Measurements from ENCODE around the gene FMO1. TPM values are rescaled to one million over a fixed set of nuclear protein-coding genes. Genes with fewer than 3 reads are reported as not detected.

The FMO1 gene
- total RNA-seq, 1 donor from 2014 or later, result 1.1 TPM

GRCh38 chr1:171263901-171264300, 15.6 kb downstream of the FMO1 start:
- ChIA-PET CTCF (no interaction called here), POLR2A (no interaction called here)
- Mint-ChIP-seq H3K27ac (no peak overlapping the region), H3K36me3 (ENCODE audit: low read depth) (no peaks in the 10 kb centered on the region), H3K4me1 (no peaks in the 10 kb centered on the region), H3K27me3 (peaks cover 3% of the 10 kb centered on the region), H3K4me3 (no peak overlapping the region), H3K9me3 (no peaks in the 10 kb centered on the region)
- no peak for TF ChIP-seq CTCF (IDR thresholded peaks at IDR 0.05)
- no peak for DNase-seq
- intact Hi-C loops (cut with micrococcal nuclease), result loop anchor here (1.0 kb wide), 1 partner anchor 12 kb away; no protein-coding TSS in a partner anchor
- no peak for ATAC-seq (ENCODE audit: low read depth)

GRCh38 chr1:171265686-171266085, 17.4 kb downstream of the FMO1 start:
- no peak overlapping the region for H3K27ac Mint-ChIP-seq
- POLR2A ChIA-PET, result no interaction called here
- H3K4me1 Mint-ChIP-seq, result no peaks in the 10 kb centered on the region
- intact Hi-C loops (cut with micrococcal nuclease), result no loop called here
- H3K9me3 Mint-ChIP-seq, result no peaks in the 10 kb centered on the region
- H3K4me3 Mint-ChIP-seq, result no peak overlapping the region
- no peaks in the 10 kb centered on the region for H3K36me3 Mint-ChIP-seq (ENCODE audit: low read depth)
- TF ChIP-seq CTCF (IDR thresholded peaks at IDR 0.05), result no peak
- CTCF ChIA-PET, result no interaction called here
- peaks cover 9% of the 10 kb centered on the region for H3K27me3 Mint-ChIP-seq
- ATAC-seq (ENCODE audit: low read depth), result no peak
- DNase-seq, result no peak

- no peak overlapping the region for H3K27ac Mint-ChIP-seq
- POLR2A ChIA-PET, result no interaction called here
- CTCF ChIA-PET, result no interaction called here
- intact Hi-C loops (cut with micrococcal nuclease), result no loop called here
- H3K4me1 Mint-ChIP-seq, result no peaks in the 10 kb centered on the region
- H3K9me3 Mint-ChIP-seq, result no peaks in the 10 kb centered on the region
- no peaks in the 10 kb centered on the region for H3K36me3 Mint-ChIP-seq (ENCODE audit: low read depth)
- DNase-seq (no peak), ATAC-seq (ENCODE audit: low read depth) (no peak)
- no peak for TF ChIP-seq CTCF (IDR thresholded peaks at IDR 0.05)
- peaks cover 15% of the 10 kb centered on the region for H3K27me3 Mint-ChIP-seq
- no peak overlapping the region for H3K4me3 Mint-ChIP-seq
Measured at GRCh38 chr1:171266930-171267329, 18.6 kb downstream of the FMO1 start.

GRCh38 chr1:171267391-171267790, 19.1 kb downstream of the FMO1 start:
- POLR2A ChIA-PET, result no interaction called here
- H3K36me3 Mint-ChIP-seq (ENCODE audit: low read depth), result no peaks in the 10 kb centered on the region
- TF ChIP-seq CTCF (IDR thresholded peaks at IDR 0.05), result no peak
- H3K4me1 Mint-ChIP-seq, result no peaks in the 10 kb centered on the region
- H3K4me3 Mint-ChIP-seq, result no peak overlapping the region
- no peak overlapping the region for H3K27ac Mint-ChIP-seq
- intact Hi-C loops (cut with micrococcal nuclease), result no loop called here
- no peak for ATAC-seq (ENCODE audit: low read depth)
- CTCF ChIA-PET, result no interaction called here
- H3K9me3 Mint-ChIP-seq, result no peaks in the 10 kb centered on the region
- H3K27me3 Mint-ChIP-seq, result peaks cover 15% of the 10 kb centered on the region
- no peak for DNase-seq

GRCh38 chr1:171270806-171271205, 22.5 kb downstream of the FMO1 start:
- Mint-ChIP-seq H3K4me3 (no peak overlapping the region), H3K36me3 (ENCODE audit: low read depth) (no peaks in the 10 kb centered on the region), H3K4me1 (no peaks in the 10 kb centered on the region), H3K9me3 (no peaks in the 10 kb centered on the region), H3K27me3 (peaks cover 15% of the 10 kb centered on the region), H3K27ac (no peak overlapping the region)
- ChIA-PET POLR2A (no interaction called here), CTCF (no interaction called here)
- no peak for DNase-seq
- ATAC-seq (ENCODE audit: low read depth), result no peak
- intact Hi-C loops (cut with micrococcal nuclease), result no loop called here
- TF ChIP-seq CTCF (IDR thresholded peaks at IDR 0.05), result no peak

All from activated B cell treated with CpG ODN at 0.5 μM for 24 hours (primary cell).